IMR-90 (cell line): ENCODE data around the gene CTNNA1. TPM values are rescaled to one million over a fixed set of nuclear protein-coding genes. Genes with fewer than 3 reads are reported as not detected.

ENCODE experiments used
- ATAC-seq: fragments of 200-7000 bp; cut with Tn5 transposase; 2 replicates; pipeline ENCODE4 v1.9.1; 2020; ENCODE audit warnings: low read depth, mild to moderate bottlenecking, moderate library complexity
- BruUV-seq: library from RNA; stranded (reverse); fragments of 400-500 nt; replicated peaks from 2 replicates; lab custom pipeline; 2021; lab: Mats Ljungman, UMichigan
- CTCF ChIA-PET: fragments of 300-600 bp; formaldehyde crosslinking; extraction: SDS; loops from one replicate; lab custom pipeline; 2021; ENCODE audit warnings: antibody characterized with exemption; lab: Yijun Ruan, JAX
- POLR2A ChIA-PET: fragments of 300-600 bp; sonication (Branson Sonifier 250); formaldehyde crosslinking; loops from one replicate; lab custom pipeline; 2022; ENCODE audit warnings: antibody characterized with exemption; ENCODE audit not compliant: unreplicated experiment; lab: Charles Lee
- DNase-seq: peaks from one replicate; pipeline ENCODE4 v3.0.0; 2013
- H2AFZ ChIP-seq: replicated peaks from 2 replicates; pipeline ENCODE3; 2013; ENCODE audit warnings: low read length, mild to moderate bottlenecking; ENCODE audit not compliant: poor library complexity
- H2AK5ac ChIP-seq: 2 replicates; pipeline ENCODE4 v1.6.1; 2013; ENCODE audit warnings: low read depth, low read length, inconsistent platforms
- H2AK9ac ChIP-seq: replicated peaks from 2 replicates; pipeline ENCODE3; 2013; ENCODE audit warnings: mild to moderate bottlenecking, low read depth, low read length, moderate library complexity; ENCODE audit not compliant: poor library complexity
- H2BK120ac ChIP-seq: 2 replicates; pipeline ENCODE4 v1.6.1; 2013; ENCODE audit warnings: low read depth, low read length, inconsistent platforms
- H2BK15ac ChIP-seq: 3 replicates; pipeline ENCODE4 v1.6.1; 2013; ENCODE audit warnings: low read depth, low read length, inconsistent platforms
- H2BK20ac ChIP-seq: 2 replicates; pipeline ENCODE4 v1.6.1; 2013; ENCODE audit warnings: low read depth, mild to moderate bottlenecking, inconsistent platforms, low read length, moderate library complexity
- H2BK5ac ChIP-seq: 2 replicates; pipeline ENCODE4 v1.6.1; 2013; ENCODE audit warnings: mild to moderate bottlenecking, low read depth, low read length, inconsistent platforms; ENCODE audit not compliant: poor library complexity, severe bottlenecking
- H3K14ac ChIP-seq: replicated peaks from 2 replicates; pipeline ENCODE4 v1.6.1; 2013; ENCODE audit warnings: low read depth, low read length, inconsistent platforms
- H3K18ac ChIP-seq: 2 replicates; pipeline ENCODE4 v1.6.1; 2013; ENCODE audit warnings: low read depth, low read length, control low read depth
- H3K23ac ChIP-seq: 2 replicates; pipeline ENCODE4 v1.6.1; 2013; ENCODE audit warnings: low read depth, low read length, inconsistent platforms
- H3K27ac ChIP-seq: 2 replicates; pipeline ENCODE4 v1.5.1; 2013; ENCODE audit warnings: mild to moderate bottlenecking, control low read depth, low read length; ENCODE audit not compliant: insufficient read depth
- H3K27me3 ChIP-seq: 2 replicates; pipeline ENCODE4 v1.6.1; 2013; ENCODE audit warnings: low read length; ENCODE audit not compliant: control insufficient read depth, insufficient read depth
- H3K36me3 ChIP-seq: 2 replicates; pipeline ENCODE4 v1.6.1; 2013; ENCODE audit warnings: low read length, mixed read lengths; ENCODE audit not compliant: control insufficient read depth, insufficient read depth
- H3K4ac ChIP-seq: 2 replicates; pipeline ENCODE4 v1.6.1; 2013; ENCODE audit warnings: low read depth, low read length, inconsistent platforms
- H3K4me1 ChIP-seq: 2 replicates; pipeline ENCODE4 v1.6.1; 2013; ENCODE audit warnings: low read length, mixed read lengths; ENCODE audit not compliant: control insufficient read depth, insufficient read depth
- H3K4me2 ChIP-seq: 2 replicates; pipeline ENCODE4 v1.6.1; 2013; ENCODE audit warnings: low read depth, mild to moderate bottlenecking, control low read depth, low read length, moderate library complexity
- H3K4me3 ChIP-seq: 2 replicates; pipeline ENCODE4 v1.5.1; 2013; ENCODE audit warnings: low read depth, mild to moderate bottlenecking, control low read depth, low read length, moderate library complexity; ENCODE audit not compliant: insufficient read depth
- H3K56ac ChIP-seq: 2 replicates; pipeline ENCODE4 v1.6.1; 2013; ENCODE audit warnings: low read length, inconsistent platforms; ENCODE audit not compliant: insufficient read depth; ENCODE audit errors: extremely low read depth
- H3K79me1 ChIP-seq, 2 experiments: 2 replicates each; pipeline ENCODE4 v1.6.1; 2013; ENCODE audit warnings: low read length in 2 of 2, inconsistent platforms in 1 of 2, low read depth in 1 of 2
- H3K9ac ChIP-seq: 2 replicates; pipeline ENCODE4 v1.6.1; 2013; ENCODE audit warnings: low read depth, low read length, control low read depth
- H3K9me1 ChIP-seq: 2 replicates; pipeline ENCODE4 v1.6.1; 2013; ENCODE audit warnings: low read length, inconsistent platforms; ENCODE audit not compliant: insufficient read depth
- H3K9me3 ChIP-seq: 2 replicates; pipeline ENCODE4 v1.6.1; 2013; ENCODE audit warnings: low read length; ENCODE audit not compliant: control insufficient read depth, insufficient read depth
- H4K20me1 ChIP-seq: 2 replicates; pipeline ENCODE4 v1.6.1; 2013; ENCODE audit warnings: low read length, inconsistent platforms; ENCODE audit not compliant: insufficient read depth
- H4K5ac ChIP-seq: 2 replicates; pipeline ENCODE4 v1.6.1; 2013; ENCODE audit warnings: mild to moderate bottlenecking, low read depth, low read length, control low read depth
- H4K8ac ChIP-seq, 2 experiments: 2 replicates each; pipeline ENCODE4 v1.6.1; 2013; ENCODE audit warnings: low read depth in 2 of 2, low read length in 2 of 2, control low read depth in 1 of 2, inconsistent platforms in 1 of 2
- H4K91ac ChIP-seq: 2 replicates; pipeline ENCODE4 v1.6.1; 2013; ENCODE audit warnings: low read depth, low read length, inconsistent platforms; ENCODE audit not compliant: insufficient read depth
- CHD1 ChIP-seq: IDR thresholded peaks from 2 replicates; pipeline ENCODE4 v1.6.1; 2012; ENCODE audit warnings: low read depth, low read length, improper control_type of control experiment
- MAFK ChIP-seq: IDR thresholded peaks from 2 replicates; pipeline ENCODE4 v1.6.1; 2012; ENCODE audit warnings: low read depth, low read length, improper control_type of control experiment
- RAD21 ChIP-seq: IDR thresholded peaks from 2 replicates; pipeline ENCODE4 v1.6.1; 2012; ENCODE audit warnings: low read length, improper control_type of control experiment
- RCOR1 ChIP-seq: IDR thresholded peaks from 2 replicates; pipeline ENCODE4 v1.6.1; 2012; ENCODE audit warnings: mild to moderate bottlenecking, low read length, improper control_type of control experiment; ENCODE audit not compliant: insufficient replicate concordance
- RFX5 ChIP-seq: IDR thresholded peaks from 2 replicates; pipeline ENCODE4 v1.8.0; 2012; ENCODE audit warnings: low read depth, mild to moderate bottlenecking, low read length, moderate library complexity
- WGBS, 2 experiments: methylation state at CpG; one replicate each; pipeline versions ENCODE4 v1.1.5 to v1.1.7; 2013; ENCODE audit warnings: missing lambda C conversion rate in 2 of 2; ENCODE audit not compliant: insufficient read length in 1 of 2; ENCODE audit errors: extremely low coverage in 2 of 2; 5-methylcytosine and 5-hydroxymethylcytosine counted together
- dilution Hi-C: fragments of 300-500 bp; cut with HindIII; formaldehyde crosslinking; loops from one replicate; pipeline ENCODE4 v1.14.3; 2018; ENCODE audit warnings: low sequenced_read_pairs; ENCODE audit not compliant: unreplicated experiment
- in situ Hi-C: fragments of 300-500 bp; cut with MboI; formaldehyde crosslinking; loops from 3 replicates; pipeline ENCODE4 v1.14.3; 2019; ENCODE audit warnings: low sequenced_read_pairs, inconsistent platforms, mixed read lengths
- intact Hi-C: fragments of 100-400 bp; cut with micrococcal nuclease; formaldehyde crosslinking; loops from 2 replicates; pipeline ENCODE4 v1.10.0; 2022
- polyA plus RNA-seq, 3 experiments: library from polyadenylated mRNA; depleted of rRNA; stranded (reverse); fragments of >200 nt; gene quantifications; 2 replicates each; pipeline ENCODE4 v1.2.3, GENCODE V29; 2012; ENCODE audit warnings: low replicate concordance in 1 of 3
- total RNA-seq: library from RNA; depleted of rRNA; stranded (reverse); fragments of >200 nt; gene quantifications from 2 replicates; pipeline ENCODE4 v1.2.3, GENCODE V29; 2012

Gene CTNNA1
- total and polyA plus RNA-seq, 2 of the 4 experiments (the other 2 are of a cell fraction) = 220 to 471 TPM

DNA sequence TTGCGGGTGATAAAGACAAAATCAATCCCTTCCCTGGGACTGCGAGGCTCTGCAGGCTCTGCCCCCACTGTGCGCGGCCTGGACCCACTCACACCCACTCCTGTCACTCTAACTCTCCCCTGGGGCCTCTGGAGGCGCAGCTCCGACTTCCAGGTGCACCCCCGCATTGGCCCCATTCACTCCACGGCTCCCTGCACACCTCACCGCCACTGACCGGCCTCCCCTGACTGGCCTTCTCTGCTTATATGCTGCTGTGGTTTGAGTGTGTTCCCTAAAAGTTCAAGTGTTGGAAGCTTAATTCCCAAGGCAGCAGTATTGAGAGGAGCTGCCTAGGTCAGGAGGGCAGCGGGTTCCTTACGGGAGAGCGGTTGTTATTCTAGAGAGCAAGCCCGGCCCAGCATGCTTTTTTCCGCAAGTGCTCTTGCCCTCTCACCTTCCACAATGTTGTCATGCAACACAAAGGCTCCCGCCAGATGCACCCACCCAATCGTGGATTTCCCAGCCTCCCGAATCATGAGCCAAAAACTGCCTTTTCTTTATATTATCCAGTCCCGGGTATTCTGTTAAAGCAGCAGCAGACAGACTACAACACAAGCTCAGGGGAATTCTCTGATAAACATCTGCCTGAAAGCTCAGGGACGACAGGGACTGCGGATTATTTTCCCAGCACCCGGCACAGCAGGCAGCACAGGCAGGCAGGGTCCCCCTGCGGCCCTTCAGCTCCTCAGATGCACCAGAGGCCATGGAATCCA lies 195.4 kb downstream of the CTNNA1 start:
- Histone ChIP-seq H3K27me3 (no peaks in the 10 kb centered on the region), H2BK120ac (no peak overlapping the region), H3K9me1 (peaks cover 11% of the 10 kb centered on the region; the same call in 1 of the 2 replicates), H3K23ac (no peak overlapping the region), H3K79me1 (no peaks in the 10 kb centered on the region; a peak in 1 of 4 replicates), H4K5ac (no peak overlapping the region), H3K4me3 (no peak overlapping the region), H3K4me1 (peaks cover 10% of the 10 kb centered on the region), H4K8ac (no peak overlapping the region), H3K18ac (no peak overlapping the region), H2BK5ac (no peak overlapping the region), H3K14ac (no peak overlapping the region), H3K4ac (no peak overlapping the region), H3K27ac (no peak overlapping the region), H2AK5ac (no peak overlapping the region), H3K4me2 (no peak overlapping the region), H3K9me3 (no peaks in the 10 kb centered on the region), H3K9ac (no peak overlapping the region), H4K20me1 (peaks cover 2% of the 10 kb centered on the region), H2BK20ac (no peak overlapping the region), H2AK9ac (no peak overlapping the region), H2AFZ (no peak overlapping the region), H3K36me3 (peaks cover 10% of the 10 kb centered on the region; the same call in 1 of the 2 replicates), H4K91ac (no peak overlapping the region), H3K56ac (no peak overlapping the region), H2BK15ac (no peak overlapping the region)
- ChIA-PET POLR2A (no interaction called here), CTCF (no interaction called here)
- no TSS peak for BruUV-seq
- dilution Hi-C loops = no loop called here
- WGBS, 2 experiments = 77% methylated on average over 5 of the region's 23 CpGs; no CpG with 5 or more reads in 1 of the 2 experiments
- in situ Hi-C loops = no loop called here
- no peak for TF ChIP-seq RCOR1
- no peak for TF ChIP-seq RAD21
- no peak for TF ChIP-seq CHD1
- no peak for TF ChIP-seq RFX5
- no peak for TF ChIP-seq MAFK
- intact Hi-C loops = no loop called here
- no peak for DNase-seq
- ATAC-seq = no peak
